Stimulated activated CD4-positive, alpha-beta T cell treated with anti-CD3 and anti-CD28 coated beads, TNF-alpha, amount 100 ng/mL, for 1 hour (primary cell): ENCODE measurements around the gene RAI14.

Experiments
- DNase-seq, 3 donors: peaks; one replicate each; pipeline ENCODE4 v3.0.0-alpha.2; 2020; ENCODE audit warnings: low read depth in 3 of 3, low spot score in 1 of 3

The RAI14 gene

GRCh38 chr5:34639852-34640626, 16.1 kb upstream of the RAI14 start:
- no peak for DNase-seq

DNA sequence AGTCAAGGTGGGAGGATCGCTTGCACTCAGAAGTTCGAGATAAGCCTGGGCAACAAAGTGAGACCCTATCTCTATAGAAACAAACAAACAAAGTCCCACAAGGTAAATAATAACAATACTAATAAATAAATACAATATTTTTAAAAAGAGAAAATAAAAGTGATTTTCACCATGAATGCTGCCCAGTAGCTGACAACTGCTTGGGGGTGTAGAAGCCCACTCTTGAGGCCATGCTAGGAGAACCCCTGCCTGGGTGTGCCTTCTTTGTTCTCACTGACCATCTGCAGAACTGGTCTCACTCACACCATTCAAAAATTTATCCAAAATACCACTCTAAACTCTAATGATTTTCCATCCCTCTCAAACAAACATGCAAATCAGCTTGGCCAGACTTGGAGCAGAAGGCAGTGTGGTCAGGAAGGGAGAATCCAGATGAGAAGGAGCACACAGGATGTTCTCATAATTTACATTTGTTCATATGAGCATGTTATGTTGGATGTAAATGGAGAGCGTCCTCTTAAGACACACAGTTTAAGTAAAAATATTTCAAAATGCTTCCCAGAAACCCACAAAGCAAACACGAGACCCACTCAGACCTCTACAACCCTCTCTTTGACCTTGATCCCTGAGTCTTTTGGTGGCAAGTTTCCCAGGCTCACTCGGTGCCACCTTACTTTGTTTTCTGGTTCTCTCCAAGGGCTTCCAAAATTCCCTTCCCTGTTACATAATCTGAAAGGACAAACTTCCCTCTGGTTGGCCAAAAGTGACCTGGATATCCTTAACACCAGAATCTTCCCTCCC, 7.9 kb upstream of the RAI14 start:
- DNase-seq: no peak

GRCh38 chr5:34648840-34649158, 7.3 kb upstream of the RAI14 start:
- no peak for DNase-seq

DNA sequence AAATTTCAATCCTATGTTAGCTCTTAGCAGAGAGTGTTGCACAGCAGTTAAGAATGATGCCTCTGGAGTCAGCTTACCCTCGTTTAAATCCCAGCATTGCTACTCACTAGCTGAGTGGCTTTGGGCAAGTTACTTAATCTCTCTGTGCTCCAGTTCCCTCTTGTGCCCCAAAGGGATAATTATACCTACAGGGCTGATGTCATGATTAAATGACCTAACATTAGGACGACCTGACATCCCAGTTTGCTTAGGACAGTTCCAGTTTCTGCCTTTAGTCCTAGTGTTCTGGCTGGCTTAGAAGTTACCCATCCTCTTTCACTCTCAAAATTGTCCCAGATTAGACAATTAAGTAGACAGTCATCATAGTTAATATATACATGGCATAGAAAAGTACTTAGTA, 4.3 kb upstream of the RAI14 start:
- no peak for DNase-seq

- no peak for DNase-seq
These were observed 3.7 kb upstream of the RAI14 start for GRCh38 chr5:34652466-34652865.

GRCh38 chr5:34652914-34653313, 3.2 kb upstream of the RAI14 start:
- DNase-seq: no peak

- no peak for DNase-seq
These were observed 2.4 kb upstream of the RAI14 start for GRCh38 chr5:34653708-34654107.

DNA sequence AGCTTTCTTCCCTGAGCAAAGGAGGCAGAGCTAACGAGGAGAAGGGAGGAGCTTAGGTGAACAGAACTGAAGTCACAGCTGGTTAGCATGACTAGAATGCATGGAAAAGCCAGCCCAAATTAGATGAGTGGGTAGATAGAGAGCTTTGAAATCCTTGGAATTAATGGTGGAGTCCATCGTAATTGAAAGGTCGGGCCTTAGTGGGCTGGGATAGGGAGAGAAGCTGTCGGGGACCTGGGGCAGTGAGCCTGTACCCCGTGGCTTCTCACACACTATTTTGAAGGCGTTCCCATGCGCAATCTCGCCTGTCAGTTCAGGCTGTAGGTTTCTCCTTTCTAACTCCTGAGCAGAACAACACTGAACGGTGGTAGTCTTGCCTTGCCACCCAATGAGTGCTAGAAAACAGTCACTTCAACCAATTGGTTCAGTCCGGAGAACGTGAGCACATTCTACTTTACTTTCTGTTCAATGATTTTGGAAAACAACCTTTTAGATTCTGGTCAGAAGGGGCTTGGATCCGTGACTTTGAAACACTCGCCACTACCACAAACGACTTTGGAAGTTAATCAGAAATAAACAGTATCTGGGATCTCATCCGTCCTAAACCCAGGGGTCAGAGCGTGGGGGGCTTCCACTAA, 655 bp upstream of the RAI14 start:
- DNase-seq: no peak

GRCh38 chr5:34656700-34657273, 659 bp downstream of the RAI14 start:
- no peak for DNase-seq

DNA sequence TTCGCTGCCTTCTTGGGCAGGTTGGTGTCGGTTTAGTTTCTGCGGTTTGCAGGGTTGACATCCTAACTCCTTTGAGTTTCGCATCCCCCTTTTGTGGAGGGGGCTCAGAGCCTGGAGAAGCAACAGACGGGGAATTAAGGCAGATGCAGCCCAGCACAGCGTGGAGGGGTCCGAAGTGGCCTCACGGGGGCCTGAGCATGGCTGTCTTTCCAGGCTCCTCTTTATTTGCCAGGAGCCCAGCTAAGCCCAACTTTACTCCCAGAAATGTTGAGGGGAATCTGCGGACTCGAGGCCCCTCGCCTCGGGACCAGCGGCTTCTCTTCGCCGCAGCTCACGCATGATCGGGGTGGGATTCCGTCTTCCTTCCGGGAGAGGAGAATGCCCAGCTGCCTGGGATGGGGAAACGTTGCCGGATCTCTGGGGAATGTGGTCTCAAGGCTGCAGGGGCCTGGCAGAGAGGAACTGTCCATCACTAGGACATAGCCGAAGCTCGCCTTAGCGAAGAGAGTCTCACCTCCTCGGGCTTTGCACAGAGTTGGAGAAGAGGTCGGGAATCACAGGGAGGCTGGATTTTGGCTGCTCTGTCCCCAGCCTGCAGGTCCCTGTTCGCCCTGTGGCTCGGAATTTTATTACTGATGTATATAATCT, 1.3 kb downstream of the RAI14 start:
- no peak for DNase-seq

- DNase-seq: no peak
These were observed 1.9 kb downstream of the RAI14 start for GRCh38 chr5:34657988-34658387.

- no peak for DNase-seq
These were observed 3.0 kb downstream of the RAI14 start for GRCh38 chr5:34659168-34659567.

DNA sequence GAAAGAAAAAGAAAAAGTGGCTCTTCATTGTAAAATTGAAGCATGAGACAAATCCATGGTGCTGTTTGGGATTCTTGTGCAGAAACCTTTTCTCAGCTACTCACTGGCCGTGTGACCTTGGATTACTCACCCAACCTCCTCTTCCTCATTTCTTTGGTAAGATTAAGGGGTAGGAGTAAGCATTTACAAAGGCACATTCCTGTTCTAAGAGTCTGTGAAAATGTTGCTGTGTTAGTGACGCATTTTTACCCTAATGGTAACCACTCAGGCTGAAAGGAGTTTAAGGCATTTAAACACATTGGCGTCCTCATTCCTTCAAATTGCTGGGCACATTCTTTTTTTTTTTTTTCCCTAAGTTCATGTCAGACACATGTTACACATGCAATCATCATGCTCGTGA, 4.3 kb downstream of the RAI14 start:
- no peak for DNase-seq

DNA sequence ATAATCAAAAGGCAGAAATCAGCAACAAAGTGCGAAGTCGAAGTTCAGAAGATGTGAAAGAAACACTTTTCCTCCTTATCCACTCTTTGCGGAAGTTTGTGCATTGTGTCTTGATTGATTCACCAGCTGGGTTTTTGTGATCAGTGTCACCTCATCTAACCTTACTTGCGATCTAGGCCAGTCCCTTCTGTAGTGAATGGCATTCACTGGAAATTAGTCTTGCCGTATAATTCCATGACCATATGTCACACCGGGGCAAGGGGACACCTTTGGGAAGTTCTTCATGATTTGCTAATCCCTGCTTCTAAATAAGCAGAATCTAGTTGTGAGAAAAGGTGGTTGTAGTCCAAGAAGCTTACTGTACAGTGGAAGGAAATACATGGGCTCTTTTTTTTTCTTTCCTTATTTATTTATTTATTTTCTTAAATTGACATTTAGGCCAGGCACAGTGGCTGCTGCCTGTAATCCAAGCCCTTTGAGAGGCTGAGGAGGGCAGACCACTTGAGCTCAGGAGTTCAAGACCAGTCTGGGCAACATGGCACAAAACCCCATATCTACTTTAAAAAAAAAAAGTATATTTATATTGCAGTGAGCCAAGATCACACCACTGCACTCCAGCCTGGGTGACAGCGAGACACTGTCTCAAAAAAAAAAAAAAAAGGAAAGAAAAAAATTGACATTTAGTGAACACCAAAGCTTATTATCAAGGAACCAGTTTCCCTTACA, 7.8 kb downstream of the RAI14 start:
- DNase-seq: no peak

GRCh38 chr5:34666392-34667080, 10.4 kb downstream of the RAI14 start:
- DNase-seq: no peak

GRCh38 chr5:34667705-34668104, 11.6 kb downstream of the RAI14 start:
- DNase-seq: no peak

- DNase-seq: no peak
These were observed 13.9 kb downstream of the RAI14 start for GRCh38 chr5:34669931-34670516.

DNA sequence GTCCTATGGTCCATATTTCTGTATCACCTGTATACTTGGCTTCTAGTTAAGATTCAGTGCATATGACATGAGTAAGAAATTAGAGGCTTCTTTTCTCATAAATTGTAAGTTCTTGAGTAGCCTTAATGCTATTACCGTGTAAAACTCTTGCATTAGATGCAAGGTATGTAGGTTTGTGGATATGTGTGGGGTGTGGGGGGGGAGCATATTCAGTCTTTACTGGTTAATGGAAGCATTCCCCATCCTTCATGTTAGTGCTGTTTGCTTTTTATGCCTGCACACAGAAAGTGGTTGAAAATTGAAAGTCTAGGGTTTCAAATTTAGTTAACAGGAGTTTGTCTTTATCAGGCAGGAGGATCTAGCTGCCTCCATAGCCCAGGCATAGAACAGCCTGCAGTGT, 16.1 kb downstream of the RAI14 start:
- no peak for DNase-seq

DNA sequence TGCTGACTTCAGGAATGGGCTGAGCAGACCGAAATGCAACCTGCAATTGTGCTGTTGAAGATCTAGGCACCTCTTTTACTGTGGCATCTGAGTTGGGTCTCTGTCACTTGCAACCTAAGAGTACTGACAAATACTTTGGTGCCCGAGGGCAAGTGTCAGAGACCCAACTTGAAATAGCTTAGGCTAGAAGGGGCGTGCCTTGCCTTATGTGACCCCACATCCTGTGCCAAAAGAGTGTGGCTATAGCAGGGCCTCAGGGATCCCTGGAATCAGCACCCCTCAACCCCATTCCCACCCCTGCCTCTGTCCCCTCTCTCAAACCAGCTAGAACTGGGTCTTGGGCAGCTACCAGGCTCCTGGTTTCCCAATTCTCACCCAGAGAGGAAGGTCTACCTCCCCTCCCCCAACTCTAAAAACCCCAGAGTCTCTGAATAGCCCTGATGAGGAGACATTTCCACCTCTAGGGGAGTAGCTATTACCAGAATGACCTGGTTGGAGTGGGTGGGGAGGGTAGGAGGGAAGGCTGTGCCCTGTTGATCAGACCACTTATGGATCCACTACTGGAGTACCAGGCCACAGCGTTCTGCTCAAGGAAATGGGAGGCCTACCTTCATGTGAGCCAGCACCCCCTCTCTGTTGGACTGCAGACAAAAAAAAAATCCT, 17.5 kb downstream of the RAI14 start:
- no peak for DNase-seq
